Epithelial cell of umbilical artery (primary cell): ENCODE data around the gene ELAPOR2. TPM values are rescaled to one million over a fixed set of nuclear protein-coding genes. Genes with fewer than 3 reads are reported as not detected.

Experiments
- total RNA-seq: library from RNA; depleted of rRNA; stranded (reverse); fragments of >200 nt; gene quantifications from 2 replicates; pipeline ENCODE4 v1.2.3, GENCODE V29; 2014

Gene ELAPOR2, protein sequence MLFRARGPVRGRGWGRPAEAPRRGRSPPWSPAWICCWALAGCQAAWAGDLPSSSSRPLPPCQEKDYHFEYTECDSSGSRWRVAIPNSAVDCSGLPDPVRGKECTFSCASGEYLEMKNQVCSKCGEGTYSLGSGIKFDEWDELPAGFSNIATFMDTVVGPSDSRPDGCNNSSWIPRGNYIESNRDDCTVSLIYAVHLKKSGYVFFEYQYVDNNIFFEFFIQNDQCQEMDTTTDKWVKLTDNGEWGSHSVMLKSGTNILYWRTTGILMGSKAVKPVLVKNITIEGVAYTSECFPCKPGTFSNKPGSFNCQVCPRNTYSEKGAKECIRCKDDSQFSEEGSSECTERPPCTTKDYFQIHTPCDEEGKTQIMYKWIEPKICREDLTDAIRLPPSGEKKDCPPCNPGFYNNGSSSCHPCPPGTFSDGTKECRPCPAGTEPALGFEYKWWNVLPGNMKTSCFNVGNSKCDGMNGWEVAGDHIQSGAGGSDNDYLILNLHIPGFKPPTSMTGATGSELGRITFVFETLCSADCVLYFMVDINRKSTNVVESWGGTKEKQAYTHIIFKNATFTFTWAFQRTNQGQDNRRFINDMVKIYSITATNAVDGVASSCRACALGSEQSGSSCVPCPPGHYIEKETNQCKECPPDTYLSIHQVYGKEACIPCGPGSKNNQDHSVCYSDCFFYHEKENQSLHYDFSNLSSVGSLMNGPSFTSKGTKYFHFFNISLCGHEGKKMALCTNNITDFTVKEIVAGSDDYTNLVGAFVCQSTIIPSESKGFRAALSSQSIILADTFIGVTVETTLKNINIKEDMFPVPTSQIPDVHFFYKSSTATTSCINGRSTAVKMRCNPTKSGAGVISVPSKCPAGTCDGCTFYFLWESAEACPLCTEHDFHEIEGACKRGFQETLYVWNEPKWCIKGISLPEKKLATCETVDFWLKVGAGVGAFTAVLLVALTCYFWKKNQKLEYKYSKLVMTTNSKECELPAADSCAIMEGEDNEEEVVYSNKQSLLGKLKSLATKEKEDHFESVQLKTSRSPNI
- 18.2 and 32.4 TPM in 2 replicates for total RNA-seq

DNA sequence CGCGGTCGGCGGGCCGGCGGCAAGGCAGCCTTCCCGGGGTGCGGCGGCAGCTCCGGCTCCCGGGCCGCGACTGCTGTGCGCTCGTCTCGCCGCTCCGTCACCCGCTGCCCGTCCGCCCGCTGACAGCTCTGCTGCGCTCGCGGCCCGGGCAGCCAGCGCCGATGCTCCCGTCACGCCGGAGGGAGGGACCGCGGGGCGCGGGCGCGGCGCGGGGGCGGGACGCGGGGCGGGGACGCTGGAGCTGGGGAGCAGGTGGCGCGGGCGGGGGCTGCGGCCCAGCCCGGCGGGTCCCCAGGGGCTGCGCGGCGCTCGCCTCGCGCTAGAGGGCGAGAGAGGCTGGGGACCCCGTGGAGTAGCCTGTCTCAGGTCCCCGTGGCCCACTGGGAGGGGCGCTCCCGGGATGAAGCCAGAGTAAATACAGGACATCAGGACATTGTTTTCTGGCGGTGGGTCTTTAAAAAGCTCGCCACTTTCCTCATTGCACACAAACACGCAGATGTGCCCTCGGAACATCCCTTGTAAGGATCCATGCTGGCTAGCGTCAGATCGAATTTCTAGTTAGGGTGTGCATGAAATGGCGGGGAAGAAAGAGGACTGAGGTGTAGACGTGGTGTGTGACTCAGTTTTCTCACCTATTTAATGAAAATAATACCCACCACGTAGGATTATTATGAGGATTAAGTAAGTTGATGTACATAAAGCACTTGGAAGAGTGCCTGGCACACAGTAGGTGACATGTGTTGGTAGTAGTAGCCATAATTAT, at the start of gene ELAPOR2:
Gene ELAPOR2 (minus strand): TSS at position 130 of the 763 bp plus-strand sequence. CDS start 141 bp downstream, outside the sequence.

Other genes starting within 250 kb of the ELAPOR2 start
- 42.2 and 62.3 TPM in 2 replicates for gene DMTF1, start 92.8 kb upstream of the ELAPOR2 start, total RNA-seq
- 52.3 and 63.0 TPM in 2 replicates for gene TMEM243, start 160.1 kb upstream of the ELAPOR2 start, total RNA-seq